Inflammatory macrophage treated with lipopolysaccharide for 1 hour (primary cell): Measurements from ENCODE around the gene JADE3.

Source experiments
- DNase-seq, 2 donors: peaks; one replicate each; pipeline ENCODE4 v3.0.0-alpha.2; 2020 to 2022

Gene JADE3

GRCh38 chrX:47047989-47048388 is 135.8 kb downstream of the JADE3 start:
- no peak for DNase-seq

GRCh38 chrX:47059142-47059874 is 147.1 kb downstream of the JADE3 start:
- DNase-seq, result no peak

- no peak for DNase-seq
Observed at GRCh38 chrX:47060708-47061107, 148.5 kb downstream of the JADE3 start.

- no peak for DNase-seq
Observed at GRCh38 chrX:47061238-47061919, 149.2 kb downstream of the JADE3 start.

- DNase-seq, result no peak
Observed at GRCh38 chrX:47063179-47063578, 151.0 kb downstream of the JADE3 start.

- DNase-seq, result no peak
Observed at GRCh38 chrX:47068214-47068613, 156.0 kb downstream of the JADE3 start.

GRCh38 chrX:47068720-47069119 is 156.5 kb downstream of the JADE3 start:
- no peak for DNase-seq

- no peak for DNase-seq
Observed at GRCh38 chrX:47078129-47079043, 166.2 kb downstream of the JADE3 start, which contains the start of gene RGN. Gene RGN, plus strand, starts transcription at chrX:47078443. Its CDS starts 2,702 bp downstream, at chrX:47081145.

GRCh38 chrX:47080215-47080914 is 168.1 kb downstream of the JADE3 start:
- DNase-seq, result no peak

GRCh38 chrX:47080915-47081236 is 168.7 kb downstream of the JADE3 start:
- DNase-seq, result no peak

- no peak for DNase-seq
Observed at GRCh38 chrX:47091149-47091775, 179.0 kb downstream of the JADE3 start.

- peak; percentile 0 to 12 for DNase-seq
Observed at GRCh38 chrX:47093248-47093647, 181.0 kb downstream of the JADE3 start.

- DNase-seq, result no peak
Observed at GRCh38 chrX:47093860-47094259, 181.6 kb downstream of the JADE3 start.

GRCh38 chrX:47097018-47097417 is 184.8 kb downstream of the JADE3 start:
- no peak for DNase-seq

- DNase-seq, result no peak
Observed at GRCh38 chrX:47098338-47099094, 186.3 kb downstream of the JADE3 start.

- no peak for DNase-seq
Observed at GRCh38 chrX:47101206-47101605, 189.0 kb downstream of the JADE3 start.
